Caco-2 (cell line): Measurements from ENCODE around the gene LYPD3. TPM values are rescaled to one million over a fixed set of nuclear protein-coding genes. Genes with fewer than 3 reads are reported as not detected.

Experiments used
- BruUV-seq: library from RNA; stranded (reverse); fragments of 400-500 nt; replicated peaks from 2 replicates; lab custom pipeline; 2021; lab: Mats Ljungman, UMichigan
- CTCF ChIA-PET: fragments of 300-600 bp; sonication (Branson Sonifier 250); formaldehyde crosslinking; loops from one replicate; lab custom pipeline; 2022; ENCODE audit warnings: antibody characterized with exemption; lab: Charles Lee
- POLR2A ChIA-PET: fragments of 300-600 bp; sonication (Branson Sonifier 250); formaldehyde crosslinking; loops from one replicate; lab custom pipeline; 2022; ENCODE audit warnings: antibody characterized with exemption; lab: Charles Lee
- DNase-seq, 2 experiments: peaks; one replicate each; pipeline versions ENCODE4 v3.0.0 to v3.0.0-alpha.2; 2020 to 2022
- H3K27me3 ChIP-seq: replicated peaks from 2 replicates; pipeline ENCODE4 v1.6.0; 2011; ENCODE audit warnings: low read length; ENCODE audit not compliant: control insufficient read depth, insufficient read depth
- H3K36me3 ChIP-seq: 2 replicates; pipeline ENCODE4 v1.5.1; 2011; ENCODE audit warnings: low read length; ENCODE audit not compliant: control insufficient read depth, insufficient read depth
- H3K4me1 ChIP-seq: fragments of 250-450 bp; sonication (Bioruptor Pico); 2 replicates; pipeline ENCODE4 v1.5.1; 2020; ENCODE audit warnings: mild to moderate bottlenecking
- H3K4me3 ChIP-seq: 2 replicates; pipeline ENCODE4 v1.5.1; 2011; ENCODE audit warnings: low read depth, mild to moderate bottlenecking, control low read depth, low read length
- H3K9me3 ChIP-seq: fragments of 250-450 bp; sonication (Bioruptor Pico); 2 replicates; pipeline ENCODE4 v1.5.1; 2020; ENCODE audit warnings: mild to moderate bottlenecking, moderate library complexity
- H3K27ac Mint-ChIP-seq: one replicate; pipeline ENCODE4 v1.8.0; 2022; ENCODE audit warnings: mixed read lengths; ENCODE audit not compliant: unreplicated experiment
- H3K27me3 Mint-ChIP-seq: one replicate; pipeline ENCODE4 v1.8.0; 2022; ENCODE audit warnings: mixed read lengths; ENCODE audit not compliant: insufficient read depth, unreplicated experiment
- H3K36me3 Mint-ChIP-seq: one replicate; pipeline ENCODE4 v1.8.0; 2022; ENCODE audit warnings: mild to moderate bottlenecking, mixed read lengths; ENCODE audit not compliant: insufficient read depth, unreplicated experiment
- H3K4me1 Mint-ChIP-seq: one replicate; pipeline ENCODE4 v1.8.0; 2022; ENCODE audit warnings: low read depth, mixed read lengths; ENCODE audit not compliant: unreplicated experiment
- H3K4me3 Mint-ChIP-seq: one replicate; pipeline ENCODE4 v1.8.0; 2022; ENCODE audit warnings: mild to moderate bottlenecking, moderate library complexity, mixed read lengths; ENCODE audit not compliant: unreplicated experiment
- H3K9me3 Mint-ChIP-seq: one replicate; pipeline ENCODE4 v1.8.0; 2022; ENCODE audit warnings: mixed read lengths; ENCODE audit not compliant: unreplicated experiment
- intact Hi-C: fragments of 100-400 bp; cut with micrococcal nuclease; formaldehyde crosslinking; loops from one replicate; pipeline ENCODE4 v1.10.0; 2022; ENCODE audit not compliant: unreplicated experiment
- total RNA-seq: library from RNA; stranded (reverse); gene quantifications from 2 replicates; pipeline ENCODE4 v1.2.3, GENCODE V29; 2022
- TF ChIP-seq, protein P1 (sequence below), 2 experiments: fragments of 200-600 bp in 1 of 2; IDR thresholded peaks; 1 replicate in 1 of 2; 2 replicates in 1 of 2; pipeline versions ENCODE4 v1.5.1 to v1.8.0; 2011 to 2022; ENCODE audit warnings: antibody characterized with exemption in 1 of 2, control low read depth in 1 of 2, inconsistent platforms in 1 of 2, low read depth in 1 of 2, low read length in 1 of 2, mild to moderate bottlenecking in 1 of 2, moderate library complexity in 1 of 2; ENCODE audit not compliant: insufficient read depth in 1 of 2, severe bottlenecking in 1 of 2, unreplicated experiment in 1 of 2

Gene LYPD3
- total RNA-seq, 1 experiment from 2014 or later = 1.3 TPM

DNA sequence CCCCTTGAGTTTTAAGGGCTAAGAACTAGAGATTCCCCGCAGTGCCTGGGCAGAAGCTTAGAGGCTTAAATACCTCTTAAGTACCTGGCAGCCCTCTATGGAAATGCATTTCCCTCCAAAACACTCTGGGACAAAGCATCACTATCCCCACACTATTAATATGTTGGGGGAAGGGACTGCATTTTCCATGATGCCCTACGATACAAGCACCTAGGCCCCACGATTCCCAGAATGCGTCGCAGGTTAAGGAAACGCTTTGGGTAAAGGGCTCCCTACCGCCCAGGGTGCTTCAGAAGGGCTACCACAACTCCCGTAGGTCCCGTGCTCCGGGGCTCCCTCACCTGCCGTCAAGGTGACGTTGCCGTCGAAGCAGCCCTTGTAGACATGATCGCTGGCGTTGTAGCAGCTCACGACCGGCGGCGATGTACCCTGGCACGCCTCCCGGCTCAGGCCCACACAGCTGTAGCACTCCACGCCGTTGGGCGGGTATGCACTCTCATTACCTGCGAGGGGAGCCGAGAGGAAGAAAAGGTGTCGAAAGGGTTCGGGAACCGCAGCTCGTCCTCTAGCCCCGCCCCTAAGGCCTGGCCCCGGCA is 2.5 kb downstream of the LYPD3 start:
- Histone ChIP-seq H3K36me3 (no peaks in the 10 kb centered on the region; the same call in none of the 2 replicates), H3K4me3 (peak overlapping the region; percentile 64), H3K4me1 (0 out of 2 replicates have a peak, but pooled peaks cover 4% of the 10 kb centered on the region), H3K27me3 (no peaks in the 10 kb centered on the region), H3K9me3 (no peaks in the 10 kb centered on the region)
- no peaks in the 10 kb centered on the region for H3K9me3 Mint-ChIP-seq
- intact Hi-C loops = loop anchor here (1.0 to 10.0 kb wide), 6 partner anchors 8 to 132 kb away; partner anchors contain the start of genes ETHE1, IRGQ, PHLDB3 and ZNF576
- H3K4me3 Mint-ChIP-seq = peak overlapping the region; percentile 100
- BruUV-seq = no TSS peak
- H3K4me1 Mint-ChIP-seq = peaks cover 7% of the 10 kb centered on the region
- POLR2A ChIA-PET = interaction anchor here (0.6 to 1.7 kb wide), 5 partner anchors 10 to 1037 kb away, joined by 3 to 17 read pairs (median 4); partner anchors contain the start of gene PHLDB3
- H3K27me3 Mint-ChIP-seq = no peaks in the 10 kb centered on the region
- CTCF ChIA-PET = interaction anchor here (0.6 to 2.3 kb wide), 16 partner anchors 10 to 1161 kb away, joined by 3 to 32 read pairs (median 6); partner anchors contain the start of genes IRGQ, PHLDB3, PRR19 and ZNF575
- peaks cover 20% of the 10 kb centered on the region for H3K36me3 Mint-ChIP-seq
- no peak for DNase-seq
- peak overlapping the region; percentile 95 for H3K27ac Mint-ChIP-seq
- TF ChIP-seq, protein P1, sequence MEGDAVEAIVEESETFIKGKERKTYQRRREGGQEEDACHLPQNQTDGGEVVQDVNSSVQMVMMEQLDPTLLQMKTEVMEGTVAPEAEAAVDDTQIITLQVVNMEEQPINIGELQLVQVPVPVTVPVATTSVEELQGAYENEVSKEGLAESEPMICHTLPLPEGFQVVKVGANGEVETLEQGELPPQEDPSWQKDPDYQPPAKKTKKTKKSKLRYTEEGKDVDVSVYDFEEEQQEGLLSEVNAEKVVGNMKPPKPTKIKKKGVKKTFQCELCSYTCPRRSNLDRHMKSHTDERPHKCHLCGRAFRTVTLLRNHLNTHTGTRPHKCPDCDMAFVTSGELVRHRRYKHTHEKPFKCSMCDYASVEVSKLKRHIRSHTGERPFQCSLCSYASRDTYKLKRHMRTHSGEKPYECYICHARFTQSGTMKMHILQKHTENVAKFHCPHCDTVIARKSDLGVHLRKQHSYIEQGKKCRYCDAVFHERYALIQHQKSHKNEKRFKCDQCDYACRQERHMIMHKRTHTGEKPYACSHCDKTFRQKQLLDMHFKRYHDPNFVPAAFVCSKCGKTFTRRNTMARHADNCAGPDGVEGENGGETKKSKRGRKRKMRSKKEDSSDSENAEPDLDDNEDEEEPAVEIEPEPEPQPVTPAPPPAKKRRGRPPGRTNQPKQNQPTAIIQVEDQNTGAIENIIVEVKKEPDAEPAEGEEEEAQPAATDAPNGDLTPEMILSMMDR (IDR thresholded peaks at IDR 0.05; ENCODE audit: insufficient read depth in 1 of 2, low read depth in 1 of 2, low read length in 1 of 2, severe bottlenecking in 1 of 2, unreplicated experiment in 1 of 2) = no peak

- TF ChIP-seq, protein P1 (IDR thresholded peaks at IDR 0.05; ENCODE audit: insufficient read depth in 1 of 2, low read depth in 1 of 2, low read length in 1 of 2, severe bottlenecking in 1 of 2, unreplicated experiment in 1 of 2) = no peak
- Mint-ChIP-seq H3K9me3 (no peaks in the 10 kb centered on the region), H3K27ac (peak overlapping the region; percentile 48), H3K27me3 (no peaks in the 10 kb centered on the region), H3K4me3 (peak overlapping the region; percentile 100), H3K36me3 (peaks cover 20% of the 10 kb centered on the region), H3K4me1 (peaks cover 7% of the 10 kb centered on the region)
- CTCF ChIA-PET = interaction anchor here (1.3 to 2.3 kb wide), 5 partner anchors 13 to 57 kb away, joined by 6 to 32 read pairs (median 11); partner anchors contain the start of gene PHLDB3
- H3K4me1 ChIP-seq = 0 out of 2 replicates have a peak, but pooled peaks cover 4% of the 10 kb centered on the region
- POLR2A ChIA-PET = no interaction called here
- intact Hi-C loops = loop anchor here (5.0 to 10.0 kb wide), 2 partner anchors 65 to 132 kb away; partner anchors contain the start of genes ETHE1, IRGQ and ZNF576
- H3K27me3 ChIP-seq = no peaks in the 10 kb centered on the region
- DNase-seq = no peak
- H3K36me3 ChIP-seq = no peaks in the 10 kb centered on the region; the same call in none of the 2 replicates
- H3K9me3 ChIP-seq = no peaks in the 10 kb centered on the region
- H3K4me3 ChIP-seq = peak overlapping the region; percentile 64; the same call in 1 of the 2 replicates
- TSS peak; percentile 55 for BruUV-seq
These were observed 3.0 kb downstream of the LYPD3 start for GRCh38 chr19:43462383-43462782.

GRCh38 chr19:43461303-43461702 is 4.1 kb downstream of the LYPD3 start:
- POLR2A ChIA-PET = no interaction called here
- TF ChIP-seq, protein P1 (IDR thresholded peaks at IDR 0.05; ENCODE audit: insufficient read depth in 1 of 2, low read depth in 1 of 2, low read length in 1 of 2, severe bottlenecking in 1 of 2, unreplicated experiment in 1 of 2) = no peak

More at GRCh38 chr19:43461303-43461702, 4.1 kb downstream of the LYPD3 start:
- intact Hi-C loops = loop anchor here (5.0 to 10.0 kb wide), 2 partner anchors 66 to 133 kb away; partner anchors contain the start of genes ETHE1, IRGQ and ZNF576
- Histone ChIP-seq H3K4me1 (0 out of 2 replicates have a peak, but pooled peaks cover 4% of the 10 kb centered on the region), H3K36me3 (no peaks in the 10 kb centered on the region; the same call in none of the 2 replicates), H3K9me3 (no peaks in the 10 kb centered on the region), H3K27me3 (no peaks in the 10 kb centered on the region), H3K4me3 (no peak overlapping the region)
- Mint-ChIP-seq H3K9me3 (no peaks in the 10 kb centered on the region), H3K36me3 (peaks cover 20% of the 10 kb centered on the region), H3K4me1 (peaks cover 7% of the 10 kb centered on the region), H3K4me3 (no peak overlapping the region), H3K27ac (no peak overlapping the region), H3K27me3 (no peaks in the 10 kb centered on the region)
- DNase-seq = no peak
- BruUV-seq = no TSS peak
- CTCF ChIA-PET = interaction anchor here (0.7 kb wide), 2 partner anchors 49 to 64 kb away, joined by 3 to 4 read pairs; no protein-coding TSS in a partner anchor
